GM18909 (cell line): ENCODE results near the gene STAT1.

Experiments used
- ATAC-seq: cut with Tn5 transposase; IDR thresholded peaks from one replicate; pipeline ENCODE4 v1.9.1; 2021; ENCODE audit warnings: mild to moderate bottlenecking; ENCODE audit not compliant: unreplicated experiment, poor library complexity

The STAT1 gene

DNA sequence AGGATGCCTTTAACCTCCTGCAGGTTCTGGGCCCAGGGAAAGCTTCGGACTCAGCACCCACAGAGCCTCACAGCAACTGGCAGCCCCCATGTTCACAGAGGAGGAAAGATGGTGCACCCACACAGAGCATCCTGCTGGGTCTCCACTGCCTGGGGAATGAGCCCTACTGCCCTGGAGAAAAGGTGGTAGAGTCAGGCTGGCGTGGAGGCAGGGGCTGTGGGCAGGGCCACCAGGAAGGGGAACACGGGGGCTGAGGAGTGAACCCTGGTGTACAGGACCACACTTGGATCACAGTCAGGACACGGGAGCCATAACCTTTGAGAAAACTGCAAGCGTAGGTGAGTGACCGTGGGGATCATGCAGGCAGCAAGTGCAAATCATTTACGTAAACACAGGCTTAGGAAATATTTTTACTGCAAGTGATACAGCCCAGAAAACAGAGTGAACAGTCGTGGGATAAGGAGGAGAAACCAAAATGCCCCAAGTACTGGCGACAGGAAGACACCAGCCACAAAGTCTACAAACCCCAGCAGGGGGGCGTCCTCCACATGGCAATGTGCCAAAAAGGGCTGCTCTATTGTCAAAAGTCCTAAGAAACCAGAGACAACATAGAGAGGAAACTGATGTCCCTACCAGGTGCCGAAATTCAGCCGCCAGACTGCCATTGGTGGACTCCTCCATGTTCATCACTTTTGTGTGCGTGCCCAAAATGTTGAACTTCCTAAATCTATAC is 27.6 kb downstream of the STAT1 start:
- ATAC-seq: no peak

- no peak for ATAC-seq
Observed at GRCh38 chr2:190984595-190984994, 29.4 kb downstream of the STAT1 start.

GRCh38 chr2:190982262-190983034 is 31.5 kb downstream of the STAT1 start:
- ATAC-seq: no peak

DNA sequence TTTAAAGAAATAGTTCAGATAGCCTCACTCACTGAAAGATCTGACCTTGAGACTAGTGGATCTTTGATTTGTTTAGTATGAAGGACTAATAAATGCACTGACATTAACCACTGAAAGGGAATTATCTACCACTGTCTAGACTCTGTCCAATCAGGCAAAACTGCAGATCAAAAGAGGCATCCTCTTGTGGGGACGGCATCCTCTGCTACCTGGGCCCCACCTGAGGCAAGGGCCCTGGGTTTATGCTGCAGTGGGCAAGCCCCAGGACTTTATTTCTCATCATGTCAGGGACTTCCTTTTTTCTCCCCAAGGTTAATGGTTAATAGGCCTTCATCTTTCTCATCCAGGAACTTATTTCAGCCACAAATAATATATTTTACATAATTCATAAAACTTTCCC is 32.2 kb downstream of the STAT1 start:
- ATAC-seq: no peak

DNA sequence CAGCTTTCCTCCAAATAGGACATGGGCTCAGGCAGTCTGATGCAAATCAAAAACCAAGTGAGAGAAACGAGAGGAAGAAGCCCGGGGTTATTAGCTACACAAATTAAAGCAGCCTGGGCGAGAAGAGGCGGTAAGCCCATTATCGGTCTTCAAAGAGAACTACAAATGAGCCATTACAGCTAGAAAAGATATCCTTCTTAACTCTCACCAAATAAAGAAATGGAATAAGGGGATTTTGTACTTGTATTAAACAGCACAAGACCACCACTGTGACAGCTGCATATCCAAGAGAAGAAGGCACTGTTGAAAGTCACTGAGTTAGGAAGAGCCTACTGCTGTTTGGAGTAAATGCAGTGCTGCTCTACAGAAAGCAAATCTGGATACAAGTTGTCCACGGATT is 32.6 kb downstream of the STAT1 start:
- ATAC-seq: no peak

- no peak for ATAC-seq
Observed at GRCh38 chr2:190980630-190981209, 33.3 kb downstream of the STAT1 start.

GRCh38 chr2:190979906-190980629 is 33.9 kb downstream of the STAT1 start:
- ATAC-seq: no peak

DNA sequence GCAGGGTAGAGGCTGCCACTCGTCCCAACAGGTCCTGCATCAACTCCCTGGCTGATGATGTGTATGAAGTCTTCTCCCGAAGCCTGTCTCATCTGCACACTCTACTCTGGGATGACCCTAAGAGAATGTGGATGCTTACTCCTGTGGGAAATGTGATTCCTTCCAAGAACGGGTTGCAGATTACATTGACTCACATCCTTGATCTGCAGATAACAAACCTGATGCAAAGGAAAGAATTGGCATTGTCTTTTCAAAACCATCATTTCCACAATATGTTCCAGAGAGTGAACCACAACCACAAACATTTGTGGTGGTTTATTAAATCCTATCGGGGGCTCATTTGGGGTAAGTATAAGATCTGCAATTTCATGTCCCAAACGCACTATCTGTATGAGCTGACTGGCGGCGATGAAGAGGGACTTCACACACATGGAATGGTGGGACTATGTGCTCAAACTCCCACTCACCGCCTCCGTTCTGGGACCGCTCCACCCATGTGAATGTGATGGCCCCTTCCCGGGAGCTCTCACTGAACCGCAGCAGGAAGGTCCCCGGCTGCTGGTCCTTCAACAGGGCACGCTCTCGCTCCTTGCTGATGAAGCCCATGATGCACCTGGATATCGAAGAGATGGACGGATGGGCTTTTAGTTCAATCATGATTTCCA is 35.5 kb downstream of the STAT1 start:
- ATAC-seq: no peak

DNA sequence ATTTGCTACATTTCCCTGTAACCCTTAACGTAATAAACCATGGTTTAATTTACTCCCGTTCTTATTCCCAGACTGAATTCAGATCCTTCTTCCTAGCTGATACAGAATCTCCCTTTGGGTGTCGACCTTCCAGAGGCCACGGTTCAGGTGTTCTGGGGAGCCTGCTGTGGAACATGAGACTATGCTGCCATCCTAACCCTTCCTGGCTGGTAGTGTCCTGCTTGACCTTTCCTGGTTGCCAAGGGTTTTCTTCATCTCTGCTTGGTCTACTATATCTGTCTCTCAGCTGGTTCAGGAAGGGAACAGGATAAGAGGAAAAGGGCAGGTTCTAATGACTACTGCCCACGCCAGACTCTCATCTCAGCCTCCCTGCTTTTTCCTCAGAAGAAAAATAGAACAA is 36.5 kb downstream of the STAT1 start:
- ATAC-seq: no peak

DNA sequence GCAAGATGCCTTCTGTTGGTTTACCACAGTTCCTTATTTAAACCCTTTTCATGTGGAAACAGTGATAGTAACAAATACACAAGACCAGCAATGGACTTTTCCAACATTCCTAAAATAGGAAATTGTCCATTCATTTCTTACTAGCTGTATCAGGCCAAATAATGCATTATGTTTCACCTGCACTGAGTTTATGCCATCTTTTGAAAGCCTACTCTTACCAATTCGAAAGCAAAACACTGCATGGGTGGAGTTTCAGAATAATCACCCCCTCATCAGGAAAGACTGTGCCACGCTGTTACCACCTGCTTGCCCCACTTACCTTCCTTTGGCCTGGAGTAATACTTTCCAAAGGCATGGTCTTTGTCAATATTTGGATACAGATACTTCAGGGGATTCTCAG is 37.5 kb downstream of the STAT1 start:
- no peak for ATAC-seq

GRCh38 chr2:190974629-190975361 is 39.2 kb downstream of the STAT1 start:
- no peak for ATAC-seq

DNA sequence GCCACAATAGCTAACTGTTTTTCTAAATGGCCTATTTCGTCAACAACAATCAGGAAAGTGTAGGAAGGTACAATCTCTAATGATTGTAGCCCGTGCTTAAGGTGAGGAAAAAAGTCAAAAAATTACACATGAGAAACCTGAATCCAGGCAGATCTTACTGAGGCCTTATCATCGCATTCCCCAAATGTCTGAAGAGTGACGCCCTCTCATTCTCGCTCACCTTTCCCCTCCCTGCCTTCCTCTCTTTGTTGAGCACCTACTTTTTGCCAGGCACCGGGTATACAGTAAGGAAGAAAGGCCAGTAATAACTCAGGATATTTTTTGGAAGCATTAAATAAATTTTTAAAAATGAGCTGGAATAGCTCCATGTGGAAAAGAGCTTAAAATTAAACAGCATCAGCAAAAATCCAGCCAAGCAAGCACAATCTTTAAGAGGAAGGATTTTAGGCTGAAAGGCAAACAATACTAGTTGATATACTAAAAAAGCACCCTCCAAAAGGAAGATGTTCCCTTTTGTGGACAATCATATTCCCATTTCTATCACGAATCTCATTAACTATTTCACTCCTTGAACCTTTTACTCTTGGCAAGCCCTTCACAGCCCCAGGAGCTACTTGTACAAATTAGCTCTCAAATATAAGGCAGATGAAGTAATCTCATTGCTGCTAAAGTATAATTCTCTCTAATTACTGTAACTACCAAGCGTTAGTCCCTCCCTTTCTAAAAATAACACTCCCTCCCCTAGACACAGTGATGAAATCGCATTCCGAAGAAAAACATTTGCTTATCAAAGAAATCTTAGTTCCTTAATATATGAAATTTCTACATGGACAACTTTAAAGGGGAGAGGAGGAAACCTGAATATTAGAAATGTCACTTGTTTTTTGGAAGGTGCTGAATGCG is 40.0 kb downstream of the STAT1 start:
- no peak for ATAC-seq

DNA sequence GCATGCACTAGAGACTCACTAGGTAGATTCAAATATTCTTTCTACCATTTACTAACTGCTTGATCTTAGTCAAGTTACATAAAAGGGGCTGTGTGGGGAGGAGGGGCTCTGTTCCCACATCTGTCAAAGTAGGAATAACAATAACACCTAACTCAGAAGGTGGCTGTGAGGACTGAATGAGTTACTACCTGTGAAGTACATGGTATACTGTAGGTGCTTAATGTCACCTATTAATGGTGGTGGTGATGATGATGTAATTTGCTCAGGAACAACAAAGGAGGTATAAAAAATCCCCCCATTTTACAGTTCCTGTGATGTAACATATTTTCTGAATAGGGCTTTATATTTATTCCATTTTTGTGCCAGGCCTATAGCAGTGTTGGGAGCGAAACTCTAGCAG is 40.7 kb downstream of the STAT1 start:
- no peak for ATAC-seq

DNA sequence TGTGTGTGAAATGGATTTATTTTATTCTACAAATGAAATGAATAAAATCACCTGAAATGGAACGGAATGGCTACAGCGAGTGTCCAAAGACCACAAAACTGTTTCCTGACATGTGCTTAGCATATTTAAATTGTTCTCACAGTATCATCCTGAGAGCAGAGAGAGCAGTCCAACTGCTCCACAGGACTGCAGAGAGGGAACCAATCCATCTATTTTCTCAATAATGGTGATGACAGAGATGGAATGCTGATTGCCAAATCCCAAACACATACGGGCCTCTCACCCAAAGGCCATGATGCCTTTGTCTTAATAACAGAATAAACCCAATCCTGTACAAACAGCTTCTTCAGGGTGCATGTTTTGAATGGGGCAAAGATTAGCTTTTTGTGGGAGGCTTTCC is 41.1 kb downstream of the STAT1 start:
- ATAC-seq: no peak

DNA sequence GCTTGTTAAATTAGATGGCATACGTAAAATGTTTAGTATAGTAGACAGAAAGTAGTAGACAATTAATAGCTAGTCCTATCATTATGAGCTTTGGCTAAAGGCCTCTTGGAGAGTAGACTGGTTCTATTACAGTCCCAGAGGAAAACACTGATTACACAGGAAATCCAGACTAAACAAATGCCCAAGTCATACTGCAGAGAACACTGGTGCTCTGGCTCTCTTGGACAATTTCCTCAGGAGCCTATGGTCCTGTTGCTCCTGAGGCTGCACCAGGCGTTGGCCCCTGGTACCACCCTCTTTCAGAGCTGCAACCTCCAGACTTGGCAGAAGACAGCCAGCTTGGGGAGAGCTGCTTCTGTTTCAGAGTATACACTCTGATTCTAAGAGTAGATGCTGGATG is 41.8 kb downstream of the STAT1 start:
- no peak for ATAC-seq

DNA sequence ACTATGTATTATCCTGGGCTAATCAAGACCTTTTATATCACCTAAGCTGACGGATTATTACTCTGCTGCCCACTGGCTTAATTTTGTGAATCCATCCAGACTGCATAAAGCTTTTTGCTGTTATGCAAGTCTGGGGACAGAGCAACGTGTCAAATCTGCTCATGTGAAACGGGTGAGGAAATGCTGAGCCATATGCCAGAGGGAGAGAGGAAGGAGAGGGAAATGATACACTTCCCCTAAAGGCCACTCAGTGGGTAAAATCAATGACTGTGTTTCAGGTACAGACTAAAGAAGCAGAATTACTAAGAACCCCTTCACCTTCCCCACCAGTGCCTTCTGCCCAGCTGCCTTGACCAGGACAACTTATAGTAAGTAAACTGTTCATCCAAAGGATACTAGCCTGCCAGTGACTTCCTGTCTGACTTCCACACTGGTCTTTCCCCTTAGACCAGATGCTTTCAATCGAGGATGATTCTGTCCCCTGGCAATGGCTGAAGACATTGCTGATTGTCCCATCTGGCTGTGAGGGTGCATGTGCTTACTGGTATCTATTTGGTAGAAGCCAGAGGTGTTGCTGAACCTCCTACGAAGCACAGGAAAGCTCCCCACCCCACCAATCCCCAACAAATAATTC is 43.0 kb downstream of the STAT1 start:
- ATAC-seq: no peak

DNA sequence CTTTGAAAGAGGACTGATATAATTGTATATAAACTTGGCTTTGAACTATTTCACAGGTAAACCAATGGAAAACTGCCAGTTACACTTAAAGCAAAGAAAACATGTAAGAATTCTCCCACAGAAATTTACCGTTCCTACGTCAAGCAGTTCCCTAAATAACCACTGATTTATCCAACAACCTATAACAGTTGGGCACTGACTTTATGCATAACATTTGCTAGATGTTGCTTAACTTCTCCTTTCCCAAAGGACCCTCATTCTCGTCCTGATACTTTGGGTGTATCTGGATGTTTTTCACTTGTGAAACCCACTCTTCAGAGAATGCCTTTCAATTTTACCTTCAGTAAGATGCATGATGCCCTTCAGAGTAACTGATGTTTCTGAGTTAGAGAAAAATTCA is 43.8 kb downstream of the STAT1 start:
- ATAC-seq: no peak

GRCh38 chr2:190968522-190968921 is 45.4 kb downstream of the STAT1 start:
- no peak for ATAC-seq
